Loucy (cell line): ENCODE data around the gene EP400.

ENCODE experiments used
- CTCF ChIP-seq: fragments of 200-600 bp; sonication (generic); conservative IDR thresholded peaks from 2 replicates; pipeline ENCODE4 v1.5.1; 2014; ENCODE audit warnings: mild to moderate bottlenecking, antibody characterized with exemption, low read length
- EZH2phosphoT487 ChIP-seq: fragments of 200-600 bp; IDR thresholded peaks from 2 replicates; pipeline ENCODE4 v1.6.1; 2018; ENCODE audit warnings: antibody characterized with exemption, mild to moderate bottlenecking, moderate library complexity, borderline replicate concordance

- no peak for TF ChIP-seq CTCF
- TF ChIP-seq EZH2phosphoT487 = no peak
Measured at GRCh38 chr12:131927110-131928079, 22.3 kb upstream of the EP400 start.
